Cardiac muscle cell (in vitro differentiated cells and primary cell): Measurements from ENCODE around the gene ZFAND3. TPM values are rescaled to one million over a fixed set of nuclear protein-coding genes. Genes with fewer than 3 reads are reported as not detected.
A peak's percentile ranks its signal among the peaks of the same experiment; 100 is the strongest.
"Not testable (repeated sequence)": the region's sequence is repeated elsewhere in the genome, so short reads cannot be mapped to it uniquely, and the experiment has no call there.

Source experiments
- DNase-seq, 2 donors: peaks; one replicate each; pipeline versions ENCODE4 v3.0.0 to v3.0.0-alpha.2; 2010 to 2017; ENCODE audit warnings: low read depth in 1 of 2, low spot score in 1 of 2
- H3K27ac ChIP-seq: fragments of 200-600 bp; sonication (generic); 2 replicates; pipeline ENCODE4 v1.5.1; 2016
- H3K27me3 ChIP-seq: fragments of 200-600 bp; sonication (generic); 2 replicates; pipeline ENCODE4 v1.6.0; 2016; ENCODE audit warnings: control low read depth
- H3K36me3 ChIP-seq: fragments of 200-600 bp; sonication (generic); 2 replicates; pipeline ENCODE4 v1.5.1; 2016; ENCODE audit warnings: control low read depth
- H3K4me1 ChIP-seq: fragments of 200-600 bp; sonication (generic); 2 replicates; pipeline ENCODE4 v1.8.1; 2017; ENCODE audit warnings: low read depth, mild to moderate bottlenecking, mixed run types
- H3K4me3 ChIP-seq: fragments of 200-600 bp; sonication (generic); 2 replicates; pipeline ENCODE4 v1.5.1; 2016; ENCODE audit warnings: mild to moderate bottlenecking
- H3K9me3 ChIP-seq: fragments of 200-600 bp; sonication (generic); 2 replicates; pipeline ENCODE4 v1.5.1; 2017; ENCODE audit warnings: low read depth, mild to moderate bottlenecking, control low read depth
- polyA plus RNA-seq: library from polyadenylated mRNA; unstranded; fragments of >200 nt; fragmentation: Nextera tagmentation; extraction: Ambion mirVana; gene quantifications from 2 replicates; pipeline ENCODE4 v1.2.1, GENCODE V29; 2016
- total RNA-seq: library from RNA; depleted of rRNA; stranded (reverse); fragments of >200 nt; gene quantifications from 2 replicates; pipeline ENCODE4 v1.2.3, GENCODE V29; 2016
- TF ChIP-seq, protein P1 (sequence below): IDR thresholded peaks from 2 replicates; pipeline ENCODE4 v1.5.1; 2012; ENCODE audit warnings: low read depth, mild to moderate bottlenecking, low read length

The ZFAND3 gene
- total and polyA plus RNA-seq, 2 experiments from 2014 or later: 49.9 to 68.0 TPM

DNA sequence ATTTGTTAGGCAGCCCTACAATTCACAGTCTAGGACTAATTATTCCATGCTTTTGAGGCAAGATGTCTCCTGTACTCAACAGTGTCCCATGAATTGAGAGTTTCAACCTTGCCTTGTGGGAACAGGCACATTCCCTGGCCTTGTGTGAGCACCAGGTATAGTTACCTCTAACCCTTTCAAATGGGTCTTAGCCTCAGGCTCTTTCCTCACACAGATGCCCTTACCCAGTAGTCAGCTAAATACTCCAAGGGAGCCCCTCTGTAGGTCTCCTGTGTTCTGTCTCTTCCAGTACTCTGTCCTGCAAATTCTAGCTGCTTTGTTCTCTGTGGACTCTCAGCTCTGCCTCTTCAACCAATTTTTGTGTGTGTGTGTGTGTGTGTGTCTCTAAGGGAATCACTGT is 135.3 kb downstream of the ZFAND3 start:
- Histone ChIP-seq H3K27ac (no peak overlapping the region), H3K36me3 (no peaks in the 10 kb centered on the region), H3K4me1 (peaks cover 12% of the 10 kb centered on the region), H3K27me3 (no peaks in the 10 kb centered on the region), H3K4me3 (no peak overlapping the region), H3K9me3 (no peaks in the 10 kb centered on the region)
- DNase-seq: no peak
- TF ChIP-seq, protein P1, sequence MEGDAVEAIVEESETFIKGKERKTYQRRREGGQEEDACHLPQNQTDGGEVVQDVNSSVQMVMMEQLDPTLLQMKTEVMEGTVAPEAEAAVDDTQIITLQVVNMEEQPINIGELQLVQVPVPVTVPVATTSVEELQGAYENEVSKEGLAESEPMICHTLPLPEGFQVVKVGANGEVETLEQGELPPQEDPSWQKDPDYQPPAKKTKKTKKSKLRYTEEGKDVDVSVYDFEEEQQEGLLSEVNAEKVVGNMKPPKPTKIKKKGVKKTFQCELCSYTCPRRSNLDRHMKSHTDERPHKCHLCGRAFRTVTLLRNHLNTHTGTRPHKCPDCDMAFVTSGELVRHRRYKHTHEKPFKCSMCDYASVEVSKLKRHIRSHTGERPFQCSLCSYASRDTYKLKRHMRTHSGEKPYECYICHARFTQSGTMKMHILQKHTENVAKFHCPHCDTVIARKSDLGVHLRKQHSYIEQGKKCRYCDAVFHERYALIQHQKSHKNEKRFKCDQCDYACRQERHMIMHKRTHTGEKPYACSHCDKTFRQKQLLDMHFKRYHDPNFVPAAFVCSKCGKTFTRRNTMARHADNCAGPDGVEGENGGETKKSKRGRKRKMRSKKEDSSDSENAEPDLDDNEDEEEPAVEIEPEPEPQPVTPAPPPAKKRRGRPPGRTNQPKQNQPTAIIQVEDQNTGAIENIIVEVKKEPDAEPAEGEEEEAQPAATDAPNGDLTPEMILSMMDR: no peak

DNA sequence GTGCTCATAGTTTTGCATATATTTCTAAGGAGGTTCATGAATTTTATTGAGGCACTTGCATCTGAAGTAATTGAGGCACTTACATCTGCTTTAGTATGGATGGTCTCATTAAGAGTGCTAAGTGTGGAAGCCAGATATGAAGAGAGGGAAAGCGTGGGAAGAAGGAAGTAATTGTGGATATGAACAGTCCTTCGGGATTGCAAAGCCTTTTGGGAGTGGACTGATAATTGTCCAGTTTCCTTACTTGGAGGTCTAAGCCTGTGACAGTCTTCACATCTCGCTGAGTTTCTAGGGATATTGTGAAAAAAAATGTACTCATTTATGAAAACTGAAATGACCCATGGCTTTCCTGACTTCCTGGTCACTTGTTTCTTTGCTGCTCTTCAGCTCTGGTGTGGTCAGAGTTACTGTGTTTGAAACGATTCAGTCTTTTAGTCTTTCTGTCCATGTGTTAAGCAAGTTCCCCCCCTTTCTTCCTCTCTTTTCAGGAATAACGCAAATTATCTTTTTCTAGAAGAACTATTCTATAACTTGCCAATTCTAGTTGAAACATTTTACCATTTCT is 137.3 kb downstream of the ZFAND3 start:
- TF ChIP-seq, protein P1: no peak
- peak in 1 of 2 donors; percentile 20 for DNase-seq
- Histone ChIP-seq H3K4me1 (peaks cover 12% of the 10 kb centered on the region), H3K27ac (peak overlapping the region; percentile 22), H3K27me3 (no peaks in the 10 kb centered on the region), H3K36me3 (no peaks in the 10 kb centered on the region), H3K4me3 (no peak overlapping the region), H3K9me3 (no peaks in the 10 kb centered on the region)

DNA sequence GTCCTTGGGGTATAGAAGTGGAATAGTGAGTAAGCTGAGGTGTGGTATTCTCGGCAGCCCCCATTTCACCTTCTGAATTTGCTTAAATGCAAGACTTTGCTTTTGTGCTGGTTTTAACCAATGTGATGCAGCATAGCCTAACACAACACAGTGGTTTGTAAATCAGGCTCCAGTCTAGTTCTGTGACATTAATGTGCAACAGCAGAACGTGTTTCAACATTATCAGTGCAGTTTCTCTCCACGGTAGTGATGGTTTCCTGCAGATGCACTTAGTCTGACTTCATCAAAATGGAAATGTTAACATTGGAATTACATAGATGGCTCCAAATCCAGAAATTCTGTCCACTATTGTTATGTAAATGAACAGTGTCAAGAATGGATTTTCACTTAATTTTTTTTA is 139.5 kb downstream of the ZFAND3 start:
- no peaks in the 10 kb centered on the region for H3K27me3 ChIP-seq
- H3K27ac ChIP-seq: no peak overlapping the region
- no peaks in the 10 kb centered on the region for H3K9me3 ChIP-seq
- TF ChIP-seq, protein P1: no peak
- no peak overlapping the region for H3K4me3 ChIP-seq
- no peak for DNase-seq
- no peaks in the 10 kb centered on the region for H3K36me3 ChIP-seq
- H3K4me1 ChIP-seq: peaks cover 12% of the 10 kb centered on the region

DNA sequence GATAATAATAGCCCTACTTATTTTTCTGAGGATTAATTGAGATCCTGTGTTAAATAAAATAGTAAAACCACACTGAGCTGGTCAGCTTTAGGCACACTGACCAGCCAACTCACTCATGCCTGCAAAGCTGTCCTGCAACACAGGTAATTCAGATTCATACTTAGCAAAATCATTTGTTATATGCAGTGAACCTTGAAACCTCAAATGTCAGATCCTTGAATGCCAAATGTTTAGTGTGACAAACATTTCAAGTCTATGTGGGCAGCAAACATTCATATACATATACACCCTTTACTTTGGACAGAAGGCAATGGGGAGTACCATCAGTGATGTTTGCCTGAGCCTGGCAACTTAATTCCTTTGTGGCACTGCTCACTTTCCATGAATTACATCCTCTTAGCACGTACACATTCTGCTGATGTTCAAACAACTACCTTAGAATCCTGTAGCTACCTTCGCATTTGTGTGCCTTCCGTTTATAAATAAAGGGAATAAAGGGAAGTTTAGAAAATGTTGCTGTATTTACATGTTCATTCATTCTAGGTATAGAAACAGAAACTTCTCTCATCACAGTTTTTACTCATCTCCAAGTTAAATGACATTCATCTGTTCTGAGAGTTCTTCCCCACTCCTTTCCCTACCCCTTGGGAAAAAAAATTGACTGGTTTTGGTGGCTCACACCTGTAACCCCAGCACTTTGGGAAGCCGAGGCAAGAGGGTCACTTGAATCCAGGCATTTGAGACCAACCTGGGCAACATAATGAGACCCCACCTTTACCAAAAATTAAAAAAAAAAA is 140.8 kb downstream of the ZFAND3 start:
- TF ChIP-seq, protein P1: no peak
- Histone ChIP-seq H3K36me3 (no peaks in the 10 kb centered on the region), H3K4me3 (no peak overlapping the region), H3K27me3 (no peaks in the 10 kb centered on the region), H3K4me1 (peaks cover 12% of the 10 kb centered on the region), H3K9me3 (no peaks in the 10 kb centered on the region), H3K27ac (no peak overlapping the region)
- DNase-seq: no peak

DNA sequence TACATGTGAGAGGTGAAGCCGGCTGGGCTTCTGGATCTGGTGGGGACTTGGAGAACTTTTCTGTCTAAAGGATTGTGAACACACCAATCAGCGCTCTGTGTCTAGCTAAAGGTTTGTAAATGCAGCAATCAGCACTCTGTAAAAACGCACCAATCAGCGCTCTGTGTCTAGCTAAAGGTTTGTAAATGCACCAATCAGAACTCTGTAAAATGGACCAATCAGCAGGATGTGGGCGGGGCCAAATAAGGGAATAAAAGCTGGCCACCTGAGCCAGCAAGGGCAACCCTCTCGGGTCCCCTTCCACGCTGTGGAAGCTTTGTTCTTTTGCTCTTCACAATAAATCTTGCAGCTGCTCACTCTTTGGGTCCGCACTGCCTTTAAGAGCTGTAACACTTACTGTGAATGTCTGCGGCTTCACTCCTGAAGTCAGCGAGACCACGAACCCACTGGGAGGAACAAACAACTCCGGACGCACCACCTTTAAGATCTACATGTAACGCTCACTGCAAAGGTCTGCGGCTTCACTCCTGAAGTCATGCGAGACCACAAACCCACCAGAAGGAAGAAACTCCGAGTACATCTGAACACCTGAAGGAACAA is 143.1 kb downstream of the ZFAND3 start:
- not testable (repeated sequence) for DNase-seq, H3K9me3 ChIP-seq, H3K4me1 ChIP-seq, H3K4me3 ChIP-seq, H3K36me3 ChIP-seq, H3K27ac ChIP-seq, H3K27me3 ChIP-seq
